Measurements from ENCODE around the gene CFL2.

- TF ChIP-seq CTCF (IDR thresholded peaks at IDR 0.05) (no peak), POLR2A (IDR thresholded peaks at IDR 0.05) (no peak), POLR2AphosphoS5 (IDR thresholded peaks at IDR 0.05) (no peak), EP300 (IDR thresholded peaks at IDR 0.05) (no peak)
Measured at GRCh38 chr14:34707722-34708121, 6.7 kb downstream of the CFL2 start.
